GM21360 (cell line): ENCODE measurements around the gene ATP13A1.

Experiments
- ATAC-seq: cut with Tn5 transposase; IDR thresholded peaks from one replicate; pipeline ENCODE4 v1.9.1; 2021; ENCODE audit warnings: mild to moderate bottlenecking, moderate library complexity; ENCODE audit not compliant: unreplicated experiment

The ATP13A1 gene

GRCh38 chr19:19645233-19645870, 18.1 kb downstream of the ATP13A1 start:
- no peak for ATAC-seq

GRCh38 chr19:19644054-19644388, 19.5 kb downstream of the ATP13A1 start:
- no peak for ATAC-seq

- peak; percentile 51 for ATAC-seq
Observed at GRCh38 chr19:19643158-19644053, 20.1 kb downstream of the ATP13A1 start, which contains the start of gene GMIP. TSS of gene GMIP (minus strand) at chr19:19643657. CDS start at chr19:19643529, 128 bp downstream.

- peak; percentile 5 for ATAC-seq
Observed at GRCh38 chr19:19642506-19643157, 20.8 kb downstream of the ATP13A1 start.

- no peak for ATAC-seq
Observed at GRCh38 chr19:19637523-19638251, 25.8 kb downstream of the ATP13A1 start.

- no peak for ATAC-seq
Observed at GRCh38 chr19:19637186-19637522, 26.3 kb downstream of the ATP13A1 start.

- no peak for ATAC-seq
Observed at GRCh38 chr19:19636573-19637185, 26.8 kb downstream of the ATP13A1 start.

GRCh38 chr19:19635313-19635702, 28.2 kb downstream of the ATP13A1 start:
- no peak for ATAC-seq

- no peak for ATAC-seq
Observed at GRCh38 chr19:19634516-19635312, 28.8 kb downstream of the ATP13A1 start.

- no peak for ATAC-seq
Observed at GRCh38 chr19:19633711-19634515, 29.6 kb downstream of the ATP13A1 start.

- no peak for ATAC-seq
Observed at GRCh38 chr19:19632661-19633060, 30.8 kb downstream of the ATP13A1 start.

GRCh38 chr19:19631346-19631745, 32.1 kb downstream of the ATP13A1 start:
- ATAC-seq, result no peak

GRCh38 chr19:19630426-19630825, 33.0 kb downstream of the ATP13A1 start:
- ATAC-seq, result no peak

- ATAC-seq, result no peak
Observed at GRCh38 chr19:19630062-19630414, 33.4 kb downstream of the ATP13A1 start.

- ATAC-seq, result no peak
Observed at GRCh38 chr19:19628501-19629134, 34.9 kb downstream of the ATP13A1 start.

GRCh38 chr19:19627621-19628500, 35.6 kb downstream of the ATP13A1 start, which contains the start of gene LPAR2:
TSS of gene LPAR2 (minus strand) at chr19:19628220. CDS start at chr19:19627275, 945 bp downstream.
- peak; percentile 57 for ATAC-seq
